Activated T-helper 9 cell treated with anti-CD3 and anti-CD28 coated beads, Interleukin-2, amount 50 U/mL, for 16 hours (primary cell): ENCODE data around the gene GGCX.

ENCODE experiments used
- DNase-seq: peaks from one replicate; pipeline ENCODE4 v3.0.0-alpha.2; 2020; ENCODE audit warnings: low read depth

The GGCX gene

DNA sequence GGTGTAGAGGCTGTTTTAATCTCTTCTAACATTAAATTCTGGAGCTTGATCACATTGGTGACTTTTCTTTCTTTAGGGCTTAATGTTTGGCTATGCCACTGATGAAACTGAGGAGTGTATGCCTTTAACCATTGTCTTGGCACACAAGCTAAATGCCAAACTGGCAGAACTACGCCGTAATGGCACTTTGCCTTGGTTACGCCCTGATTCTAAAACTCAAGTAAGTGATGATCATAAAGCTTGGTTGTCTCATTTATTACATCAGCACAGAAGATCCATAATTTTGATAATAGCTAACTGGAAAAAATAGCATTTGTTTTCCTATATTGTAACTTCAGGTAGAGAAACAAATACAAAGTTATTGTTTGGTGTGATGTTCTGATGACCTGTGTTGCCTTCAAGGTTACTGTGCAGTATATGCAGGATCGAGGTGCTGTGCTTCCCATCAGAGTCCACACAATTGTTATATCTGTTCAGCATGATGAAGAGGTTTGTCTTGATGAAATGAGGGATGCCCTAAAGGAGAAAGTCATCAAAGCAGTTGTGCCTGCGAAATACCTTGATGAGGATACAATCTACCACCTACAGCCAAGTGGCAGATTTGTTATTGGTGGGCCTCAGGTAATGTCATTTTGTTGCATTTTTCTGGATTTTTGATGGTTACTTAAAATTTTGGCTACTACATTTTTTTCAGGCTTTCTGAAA is 19.4 kb downstream of the GGCX start:
- DNase-seq = no peak

GRCh38 chr2:85541262-85541661 is 20.0 kb downstream of the GGCX start:
- DNase-seq = no peak

- DNase-seq = no peak
Measured at GRCh38 chr2:85540133-85540648, 21.1 kb downstream of the GGCX start.

GRCh38 chr2:85539361-85540132 is 21.7 kb downstream of the GGCX start:
- peak; percentile 69 for DNase-seq

GRCh38 chr2:85538507-85539360 is 22.6 kb downstream of the GGCX start, which contains the start of gene MAT2A:
Gene MAT2A, plus strand, starts transcription at chr2:85539168. Its CDS starts 120 bp downstream, at chr2:85539288.
- peak; percentile 85 for DNase-seq

- DNase-seq = peak; percentile 20
Measured at GRCh38 chr2:85537600-85538506, 23.4 kb downstream of the GGCX start.

GRCh38 chr2:85536479-85536878 is 24.8 kb downstream of the GGCX start:
- no peak for DNase-seq

DNA sequence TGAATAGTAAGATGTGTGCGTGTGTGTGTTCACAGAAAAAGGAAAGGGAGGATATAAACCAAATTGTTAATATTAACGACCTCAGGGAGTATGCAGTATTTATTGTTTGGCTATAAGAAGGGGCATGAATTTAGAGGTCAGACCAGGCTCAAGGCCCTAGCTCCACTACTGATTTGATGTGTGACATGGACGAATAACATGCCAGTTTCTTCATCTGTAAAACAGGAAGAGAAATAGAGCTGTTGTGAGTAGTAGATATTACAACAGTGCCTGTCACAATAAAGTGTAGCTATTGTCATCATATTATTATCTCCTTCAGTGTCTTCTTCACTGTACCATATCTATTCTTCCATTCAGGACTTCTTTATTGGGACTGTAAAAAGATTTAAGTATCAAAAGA is 26.4 kb downstream of the GGCX start:
- DNase-seq = no peak

GRCh38 chr2:85534099-85534498 is 27.2 kb downstream of the GGCX start:
- no peak for DNase-seq

DNA sequence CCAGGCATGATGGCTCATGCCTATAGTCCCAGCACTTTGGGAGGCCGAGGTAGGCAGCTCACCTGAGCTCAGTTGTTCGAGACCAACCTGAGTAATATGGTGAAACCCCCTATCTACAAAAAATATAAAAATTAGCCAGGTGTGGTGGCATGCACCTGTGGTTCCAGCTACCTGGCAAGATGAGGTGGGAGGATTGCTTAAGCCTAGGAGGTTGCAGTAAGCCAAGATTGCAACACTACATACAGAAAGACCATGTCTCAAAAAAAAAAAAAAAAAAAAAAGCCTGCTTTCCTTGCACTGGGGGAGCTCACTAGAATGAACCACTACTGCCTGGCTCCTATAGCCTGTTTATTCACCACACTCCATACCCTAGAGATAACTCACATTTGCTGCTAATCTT is 29.7 kb downstream of the GGCX start:
- no peak for DNase-seq

DNA sequence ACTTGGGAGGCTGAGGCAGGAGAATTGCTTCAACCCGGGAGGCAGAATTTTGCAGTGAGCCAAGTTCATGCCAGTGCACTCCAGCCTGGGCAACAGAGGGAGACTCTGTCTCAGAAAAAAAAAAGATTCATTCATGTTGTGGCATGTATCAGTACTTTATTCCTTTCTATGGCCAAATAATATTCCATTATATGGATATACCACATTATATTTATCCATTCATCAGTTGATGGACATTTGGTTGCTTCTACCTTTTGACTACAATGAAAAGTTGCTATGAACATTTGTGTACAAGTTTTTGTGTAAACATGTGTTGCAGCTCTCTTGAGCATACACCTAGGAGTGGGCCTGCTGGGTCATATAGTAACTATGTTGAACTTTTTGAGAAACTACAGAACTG is 31.5 kb downstream of the GGCX start:
- DNase-seq = no peak

GRCh38 chr2:85528355-85528754 is 32.9 kb downstream of the GGCX start:
- DNase-seq = no peak

GRCh38 chr2:85527787-85528186 is 33.5 kb downstream of the GGCX start:
- DNase-seq = no peak

- DNase-seq = no peak
Measured at GRCh38 chr2:85525567-85525966, 35.7 kb downstream of the GGCX start.

GRCh38 chr2:85525029-85525428 is 36.3 kb downstream of the GGCX start:
- no peak for DNase-seq

DNA sequence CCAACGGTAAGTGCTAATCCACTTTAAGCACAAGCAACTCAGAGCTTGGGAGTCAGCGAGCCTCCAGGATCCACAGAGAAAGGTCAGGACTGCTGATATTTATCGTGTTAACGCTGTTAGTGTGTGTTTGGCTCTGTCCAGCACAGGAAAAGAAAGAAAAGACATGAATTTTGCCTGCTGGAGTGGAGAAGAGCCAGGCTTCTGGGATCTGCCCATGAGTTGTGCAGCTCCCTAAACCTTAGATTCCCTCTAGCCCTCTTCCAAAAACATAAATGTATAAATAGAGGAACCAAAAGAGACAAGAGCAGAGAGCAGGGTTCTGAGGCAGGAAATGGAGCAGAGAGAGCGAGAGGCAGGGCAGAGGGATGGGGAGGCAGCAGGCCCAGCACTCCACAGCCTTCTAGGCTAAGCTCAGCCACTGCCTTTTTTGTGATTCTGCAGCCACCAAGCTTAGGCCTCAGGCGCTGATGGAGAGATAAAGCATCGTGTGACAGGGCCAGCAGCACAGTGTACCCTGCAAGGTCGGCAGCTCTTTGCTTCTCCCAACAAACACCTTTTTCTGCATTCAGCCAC is 36.9 kb downstream of the GGCX start:
- DNase-seq = no peak

DNA sequence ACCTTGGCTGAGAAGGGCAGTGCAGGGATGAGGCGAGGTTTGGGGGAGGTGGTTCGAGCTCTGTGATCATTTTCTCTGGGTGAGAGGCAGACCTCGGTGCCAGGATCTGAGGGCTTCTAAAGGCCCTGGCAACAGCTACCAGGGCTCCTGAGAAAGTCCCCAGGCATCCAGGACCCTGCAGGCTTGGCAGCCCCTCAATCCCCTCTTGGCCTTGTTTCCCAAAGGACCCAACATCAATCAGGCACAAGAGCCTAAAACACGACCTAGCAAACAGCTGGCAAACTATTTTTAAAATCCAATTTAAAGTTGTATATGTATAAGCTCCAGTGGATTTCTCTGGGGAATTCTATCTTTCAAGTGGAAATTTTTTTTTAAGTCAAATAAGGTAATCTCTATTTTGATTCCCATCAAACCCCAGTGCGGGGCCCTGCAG is 37.4 kb downstream of the GGCX start:
- no peak for DNase-seq

GRCh38 chr2:85523062-85523902 is 38.0 kb downstream of the GGCX start:
- DNase-seq = no peak

DNA sequence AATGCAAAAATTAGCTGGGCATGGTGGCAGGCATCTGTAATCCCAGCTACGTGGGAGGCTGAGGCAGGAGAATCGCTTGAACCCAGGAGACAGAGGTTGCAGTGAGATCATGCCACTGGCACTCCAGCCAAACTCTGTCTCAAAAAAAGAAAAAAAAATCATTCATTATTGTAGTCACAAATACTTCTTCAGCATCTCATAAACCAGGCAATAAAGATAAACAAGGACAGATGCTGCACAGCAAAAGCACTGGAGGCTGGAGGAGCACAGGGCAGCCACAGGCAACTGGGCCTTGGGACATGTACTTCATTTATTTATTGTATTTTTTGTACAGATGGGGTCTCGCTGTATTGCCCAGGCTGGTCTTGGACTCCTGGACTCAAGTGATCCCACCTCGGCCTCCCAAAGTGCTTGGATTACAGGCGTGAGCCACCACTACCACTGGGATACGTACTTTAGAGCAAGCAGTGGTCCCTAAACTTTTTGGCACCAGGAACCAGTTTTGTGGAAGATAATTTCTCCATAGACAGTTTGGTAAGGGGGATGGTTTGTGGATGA is 39.1 kb downstream of the GGCX start:
- DNase-seq = no peak
